CD4-positive, alpha-beta T cell treated with Interleukin-17A for 4 hours (primary cell): ENCODE results near the gene PRR33.
"Not testable (repeated sequence)": the region's sequence is repeated elsewhere in the genome, so short reads cannot be mapped to it uniquely, and the experiment has no call there.

ENCODE experiments used
- DNase-seq: peaks from one replicate; pipeline ENCODE4 v3.0.0-alpha.2; 2020; ENCODE audit warnings: mixed read lengths

The PRR33 gene

DNA sequence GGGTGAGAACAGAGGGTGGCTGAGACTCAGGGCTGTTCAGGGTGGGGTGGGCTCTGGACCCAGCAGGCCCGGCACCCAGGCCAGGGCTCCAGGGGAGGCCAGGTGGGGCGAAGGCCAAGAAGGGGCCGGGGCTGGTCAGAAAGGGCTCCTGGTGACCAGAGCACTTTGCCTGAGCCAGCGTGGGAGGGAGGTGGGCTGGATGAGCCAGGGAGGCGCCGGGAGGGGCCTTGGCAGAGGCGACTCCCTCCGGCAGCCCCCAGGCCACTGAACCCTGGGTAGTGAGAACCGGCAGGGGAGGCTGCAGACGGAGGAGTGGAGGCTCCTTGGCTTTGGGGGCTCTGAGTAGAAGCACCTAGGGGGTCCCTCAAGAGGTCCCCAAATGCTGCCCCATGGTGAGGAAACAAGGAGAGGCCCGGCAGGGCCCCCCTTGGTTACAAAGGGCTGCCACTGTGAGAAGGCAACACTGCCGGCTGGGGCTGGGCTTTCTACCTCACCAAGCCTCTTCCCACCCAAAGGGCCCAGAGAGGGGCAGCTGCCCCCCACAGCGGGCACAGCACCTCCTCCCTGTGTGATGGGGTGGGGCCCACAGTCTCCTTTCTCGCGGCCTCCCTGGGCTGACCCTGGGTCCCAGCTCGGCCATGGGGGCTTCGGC, 17.1 kb downstream of the PRR33 start:
- DNase-seq, result not testable (repeated sequence)

GRCh38 chr11:1873813-1874150, 17.9 kb downstream of the PRR33 start:
- DNase-seq, result not testable (repeated sequence)

DNA sequence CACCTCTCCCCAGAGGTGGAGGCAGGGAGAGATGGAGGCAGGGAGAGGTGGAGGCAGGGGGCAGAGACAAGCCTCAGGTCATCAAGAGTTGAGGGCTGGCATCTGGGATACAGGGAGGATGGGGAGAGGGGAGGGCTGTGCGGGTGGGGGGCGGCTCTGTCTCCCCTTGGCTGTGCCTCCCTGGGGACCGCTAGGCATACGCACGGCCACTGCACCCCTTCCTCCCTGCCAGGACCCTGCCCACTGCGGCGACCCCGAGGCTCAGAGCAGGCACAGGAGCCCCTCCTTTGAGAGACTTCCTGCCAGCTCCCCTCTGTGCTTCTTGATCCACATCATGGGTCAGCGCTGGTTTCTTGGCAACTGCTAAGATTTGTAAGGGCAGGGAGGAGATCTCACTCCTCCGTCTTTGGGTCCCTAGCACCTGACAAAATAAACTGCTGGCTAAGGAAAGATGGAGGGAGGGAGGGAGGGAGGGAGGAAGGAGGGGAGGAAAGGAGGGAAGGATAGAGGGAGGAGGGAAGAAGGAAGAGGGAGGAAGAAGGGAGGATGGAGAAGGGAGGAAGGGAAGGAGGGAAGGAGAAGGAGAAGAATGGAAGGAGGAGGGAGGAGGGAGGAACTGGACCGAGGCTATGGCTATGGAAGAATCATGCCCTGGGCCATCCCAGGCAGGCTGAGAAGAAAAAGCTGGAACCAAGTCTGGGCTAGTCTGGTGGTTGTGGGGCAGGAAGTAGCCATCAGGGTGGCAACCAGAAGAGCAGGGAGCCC, 18.5 kb downstream of the PRR33 start:
- no peak for DNase-seq

DNA sequence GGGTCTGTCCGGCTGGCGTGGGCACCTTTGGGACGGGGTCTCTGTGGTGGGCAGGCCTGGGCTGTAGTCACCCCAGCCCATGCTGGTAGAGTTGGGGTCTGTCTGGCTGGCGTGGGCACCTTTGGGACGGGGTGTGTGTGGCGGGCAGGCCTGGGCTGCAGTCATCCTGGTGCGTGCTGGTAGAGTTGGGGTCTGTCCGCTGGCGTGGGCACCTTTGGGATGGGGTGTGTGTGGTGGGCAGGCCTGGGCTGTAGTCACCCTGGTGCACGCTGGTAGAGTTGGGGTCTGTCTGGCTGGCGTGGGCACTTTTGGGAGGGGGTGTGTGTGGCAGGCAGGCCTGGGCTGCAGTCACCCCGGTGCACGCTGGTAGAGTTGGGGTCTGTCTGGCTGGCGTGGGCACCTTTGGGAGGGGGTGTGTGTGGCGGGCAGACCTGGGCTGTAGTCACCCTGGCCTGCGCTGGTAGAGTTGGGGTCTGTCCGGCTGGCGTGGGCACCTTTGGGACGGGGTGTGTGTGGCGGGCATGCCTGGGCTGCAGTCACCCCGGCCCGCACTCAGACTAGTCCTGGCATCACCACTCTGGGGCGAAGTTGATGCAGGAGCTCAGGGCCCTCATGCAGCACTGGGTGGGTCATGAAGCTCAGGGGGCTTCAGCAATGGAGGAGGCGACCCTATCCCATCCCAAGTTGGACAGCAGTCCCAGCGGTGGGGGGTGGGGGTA, 19.3 kb downstream of the PRR33 start:
- DNase-seq, result peak; percentile 2

- peak; percentile 2 for DNase-seq
These were observed 20.2 kb downstream of the PRR33 start for GRCh38 chr11:1871531-1871930.

- peak; percentile 66 for DNase-seq
These were observed 20.8 kb downstream of the PRR33 start for GRCh38 chr11:1870721-1871466.

DNA sequence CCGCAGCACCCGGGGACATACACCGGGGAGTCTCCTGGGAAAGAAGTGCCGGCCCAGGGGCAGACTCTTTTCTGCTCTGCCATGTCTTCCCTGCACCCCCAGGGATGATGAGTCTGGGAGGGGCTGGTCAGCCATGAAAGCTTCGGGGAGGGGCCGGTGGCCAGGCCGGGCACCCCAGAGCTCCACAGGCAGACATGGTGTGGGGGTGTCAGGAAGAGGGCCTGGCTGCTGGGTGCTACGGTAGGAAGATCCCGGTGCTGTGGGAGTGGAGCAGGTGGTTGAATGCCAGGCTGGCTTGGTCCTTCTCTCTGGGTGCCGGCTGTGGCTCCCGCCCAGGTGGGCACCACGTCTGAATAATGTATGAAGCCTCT, 21.4 kb downstream of the PRR33 start:
- no peak for DNase-seq

GRCh38 chr11:1869427-1870325, 22.0 kb downstream of the PRR33 start:
- DNase-seq, result no peak

- no peak for DNase-seq
These were observed 22.9 kb downstream of the PRR33 start for GRCh38 chr11:1868636-1869291.

DNA sequence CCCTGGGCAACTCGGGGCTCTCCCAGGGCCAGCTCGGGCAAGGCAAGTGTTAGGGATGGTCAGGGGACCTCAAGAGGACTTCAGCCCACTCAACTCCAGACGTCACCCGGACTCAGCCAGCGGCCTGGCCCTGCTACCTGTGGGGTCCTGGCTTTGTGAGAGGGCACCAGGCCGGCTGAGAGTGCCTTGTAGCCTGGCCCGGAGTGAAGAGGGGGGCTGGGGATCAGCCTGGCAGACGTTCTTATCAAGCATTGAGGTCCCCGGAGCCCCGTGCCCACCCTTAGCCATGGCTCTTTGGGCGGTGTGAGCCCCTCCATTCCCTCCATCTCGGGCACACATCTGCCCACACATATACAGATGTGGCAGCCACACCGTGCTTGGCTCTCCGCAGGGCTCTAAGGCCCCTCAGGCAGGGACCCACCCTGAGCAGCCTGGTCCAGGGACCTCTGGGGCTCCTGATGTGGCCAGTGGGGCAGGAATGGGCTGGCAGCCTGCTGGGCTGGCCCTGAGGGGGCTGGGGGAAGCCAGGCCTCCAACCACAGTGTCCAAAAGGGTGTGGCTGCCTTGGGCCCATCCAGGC, 23.5 kb downstream of the PRR33 start:
- no peak for DNase-seq

- DNase-seq, result no peak
These were observed 24.3 kb downstream of the PRR33 start for GRCh38 chr11:1867381-1867780.

- DNase-seq, result no peak
These were observed 24.9 kb downstream of the PRR33 start for GRCh38 chr11:1866776-1867175.

DNA sequence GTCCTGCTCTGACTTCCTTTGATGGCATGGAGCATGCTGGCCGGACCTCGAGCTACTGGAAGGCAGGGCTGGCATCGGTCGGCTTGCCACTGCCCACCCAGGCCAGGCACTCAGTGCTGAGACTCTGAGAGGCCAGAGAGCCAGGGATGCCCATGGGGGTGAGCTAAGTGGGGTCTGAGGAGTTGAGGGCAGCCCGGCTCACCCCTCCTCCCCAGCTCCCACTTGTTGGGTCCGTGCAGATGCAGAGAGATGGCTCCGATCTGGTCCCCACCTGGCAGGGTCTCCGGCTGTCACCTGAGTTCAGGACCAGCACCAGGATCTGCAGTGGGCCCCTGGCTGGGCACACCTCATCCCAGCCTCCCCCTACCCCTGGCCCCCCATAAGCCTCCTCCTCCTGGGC, 25.5 kb downstream of the PRR33 start:
- no peak for DNase-seq

DNA sequence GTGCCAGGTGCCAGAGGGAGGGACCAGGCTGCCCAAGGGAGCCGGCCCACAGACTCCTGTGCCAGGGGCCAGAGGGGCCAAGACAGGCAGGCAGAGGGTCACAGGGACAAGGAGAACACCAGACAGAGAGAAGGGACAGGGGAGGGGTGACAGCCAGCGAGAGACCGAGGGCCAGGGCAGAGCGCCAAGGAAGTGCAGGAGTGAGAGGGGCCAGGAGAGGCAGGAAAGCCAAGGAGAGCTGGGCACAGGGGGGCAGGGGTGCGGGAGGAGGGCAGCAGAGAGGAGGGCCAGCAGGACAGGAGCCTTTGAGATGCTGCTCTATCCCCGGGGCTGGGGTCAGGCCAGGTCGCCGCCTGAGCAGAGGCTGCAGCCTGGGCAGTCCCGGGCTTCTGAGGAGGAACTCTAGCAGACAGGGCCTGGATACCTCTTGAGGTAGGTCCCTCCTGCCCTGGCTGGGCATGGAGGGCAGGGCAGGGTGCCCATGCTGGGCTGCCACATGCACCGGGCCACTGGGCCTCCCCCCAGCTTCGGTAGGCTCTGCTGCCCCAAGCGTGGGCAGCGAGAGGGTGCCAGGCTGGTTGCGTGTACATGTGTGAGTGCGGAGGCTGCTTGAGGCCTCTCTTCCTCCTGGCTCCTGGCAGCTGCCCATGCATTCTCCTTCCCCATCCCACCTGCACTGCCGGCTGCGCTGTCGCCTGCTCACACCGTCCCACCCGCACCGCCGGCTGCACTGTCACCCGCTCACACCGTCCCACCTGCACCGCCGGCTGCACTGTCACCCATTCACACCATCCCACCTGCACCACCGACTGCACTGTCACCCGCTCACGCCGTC, 26.6 kb downstream of the PRR33 start:
- DNase-seq, result no peak

- no peak for DNase-seq
These were observed 27.5 kb downstream of the PRR33 start for GRCh38 chr11:1864231-1864630.

DNA sequence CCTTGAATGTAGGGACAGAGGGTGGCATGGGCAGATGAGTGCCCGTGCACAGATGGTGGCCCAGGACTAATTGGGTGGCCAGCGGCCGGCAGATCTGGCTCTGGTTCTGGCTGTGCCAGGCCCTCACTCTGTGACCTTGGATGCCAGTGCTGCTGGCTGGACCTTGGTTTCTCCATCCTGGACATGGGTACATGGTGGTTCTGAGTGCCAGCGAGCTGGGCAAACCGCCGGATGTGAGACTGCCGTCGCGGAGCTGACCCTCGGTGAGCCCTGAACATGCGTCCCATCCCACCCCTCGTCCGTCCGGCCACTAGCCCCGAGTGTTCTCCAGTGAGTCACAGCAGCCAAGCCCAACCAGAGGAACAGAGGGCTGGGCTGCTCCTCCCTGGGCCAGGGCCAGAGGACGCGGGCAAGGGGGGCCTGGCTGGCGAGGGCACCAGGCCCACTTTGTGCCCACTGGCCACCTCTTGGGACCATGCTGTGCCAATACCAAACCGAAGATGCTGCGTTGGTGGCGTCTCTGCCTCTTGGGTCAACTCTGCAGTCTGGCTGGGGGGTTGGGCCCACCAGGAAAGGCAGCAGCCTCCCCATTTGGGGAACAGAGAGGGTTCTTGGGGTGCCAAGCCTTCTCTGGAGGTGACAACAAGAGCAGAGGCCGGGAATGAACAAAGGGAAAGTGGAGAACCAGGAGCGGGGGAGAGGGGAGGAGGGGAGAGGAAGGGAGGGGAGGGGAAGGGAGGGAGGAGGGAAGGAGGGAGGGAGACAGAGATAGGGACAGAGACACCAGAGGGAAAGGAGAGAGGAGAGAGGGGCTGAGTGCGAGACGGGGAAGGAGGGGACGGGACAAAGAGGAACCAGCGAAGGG, 28.1 kb downstream of the PRR33 start:
- no peak for DNase-seq

DNA sequence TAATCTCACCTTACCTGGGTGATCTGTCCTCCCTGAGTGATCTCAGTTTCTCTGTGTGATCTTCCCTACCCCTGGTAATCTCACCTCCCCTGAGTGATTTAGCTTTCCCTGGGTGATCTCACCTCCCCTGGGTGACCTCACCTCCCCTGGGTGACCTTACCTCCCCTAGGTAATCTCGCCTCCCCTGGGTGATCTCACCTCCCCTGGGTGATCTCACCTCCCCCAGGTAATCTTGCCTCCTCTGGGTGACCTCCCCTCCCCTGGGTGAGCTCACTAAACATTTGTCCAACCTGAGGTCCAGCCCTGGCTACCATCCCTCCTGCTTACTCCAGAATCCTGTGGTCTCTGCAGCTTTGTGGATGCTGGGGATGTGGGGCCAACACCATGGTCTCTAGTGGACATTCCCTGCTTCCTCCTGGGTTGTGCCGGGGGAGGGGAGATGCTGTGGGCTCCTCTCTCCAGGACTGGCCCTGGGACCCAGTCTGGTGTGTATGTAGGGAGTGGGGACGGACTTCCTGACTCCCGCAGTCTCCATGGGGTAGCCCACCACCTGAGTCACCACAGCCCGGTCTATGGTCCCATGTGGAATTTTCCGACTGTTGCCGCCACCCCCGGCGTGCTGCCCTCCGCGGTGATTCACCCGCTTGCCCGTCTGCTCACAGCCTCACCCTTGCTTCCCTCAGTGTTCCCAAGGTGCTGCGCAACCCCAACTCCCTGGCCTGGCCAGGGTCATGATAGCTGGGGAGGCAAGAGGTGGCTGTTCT, 28.9 kb downstream of the PRR33 start:
- no peak for DNase-seq
